Fibroblast of the aortic adventitia (primary cell): ENCODE results near the gene HINFP. TPM values are rescaled to one million over a fixed set of nuclear protein-coding genes. Genes with fewer than 3 reads are reported as not detected.
A peak's percentile ranks its signal among the peaks of the same experiment; 100 is the strongest.

Experiments used
- DNase-seq: peaks from one replicate; pipeline ENCODE4 v3.0.0-alpha.2; 2010; ENCODE audit warnings: low read depth
- H3K4me3 ChIP-seq: 2 replicates; pipeline ENCODE4 v1.5.1; 2011; ENCODE audit warnings: low read depth, mild to moderate bottlenecking, control low read depth, low read length, moderate library complexity
- total RNA-seq: library from RNA; depleted of rRNA; stranded (reverse); fragments of >200 nt; gene quantifications from 2 replicates; pipeline ENCODE4 v1.2.3, GENCODE V29; 2012; ENCODE audit warnings: low replicate concordance
- TF ChIP-seq, protein P1 (sequence below): IDR thresholded peaks from 2 replicates; pipeline ENCODE4 v1.5.1; 2011; ENCODE audit warnings: mild to moderate bottlenecking, low read length, control low read depth, inconsistent platforms; ENCODE audit not compliant: insufficient read depth

The HINFP gene
- total RNA-seq, 1 donor, result 19.1 TPM

- TF ChIP-seq, protein P1, sequence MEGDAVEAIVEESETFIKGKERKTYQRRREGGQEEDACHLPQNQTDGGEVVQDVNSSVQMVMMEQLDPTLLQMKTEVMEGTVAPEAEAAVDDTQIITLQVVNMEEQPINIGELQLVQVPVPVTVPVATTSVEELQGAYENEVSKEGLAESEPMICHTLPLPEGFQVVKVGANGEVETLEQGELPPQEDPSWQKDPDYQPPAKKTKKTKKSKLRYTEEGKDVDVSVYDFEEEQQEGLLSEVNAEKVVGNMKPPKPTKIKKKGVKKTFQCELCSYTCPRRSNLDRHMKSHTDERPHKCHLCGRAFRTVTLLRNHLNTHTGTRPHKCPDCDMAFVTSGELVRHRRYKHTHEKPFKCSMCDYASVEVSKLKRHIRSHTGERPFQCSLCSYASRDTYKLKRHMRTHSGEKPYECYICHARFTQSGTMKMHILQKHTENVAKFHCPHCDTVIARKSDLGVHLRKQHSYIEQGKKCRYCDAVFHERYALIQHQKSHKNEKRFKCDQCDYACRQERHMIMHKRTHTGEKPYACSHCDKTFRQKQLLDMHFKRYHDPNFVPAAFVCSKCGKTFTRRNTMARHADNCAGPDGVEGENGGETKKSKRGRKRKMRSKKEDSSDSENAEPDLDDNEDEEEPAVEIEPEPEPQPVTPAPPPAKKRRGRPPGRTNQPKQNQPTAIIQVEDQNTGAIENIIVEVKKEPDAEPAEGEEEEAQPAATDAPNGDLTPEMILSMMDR, result no peak
- DNase-seq, result peak; percentile 35
- H3K4me3 ChIP-seq, result peak overlapping the region; percentile 84
Observed at GRCh38 chr11:119108146-119108856, 13.1 kb upstream of the HINFP start.

GRCh38 chr11:119108857-119109221 is 12.5 kb upstream of the HINFP start:
- H3K4me3 ChIP-seq, result peak overlapping the region; percentile 84
- DNase-seq, result no peak

DNA sequence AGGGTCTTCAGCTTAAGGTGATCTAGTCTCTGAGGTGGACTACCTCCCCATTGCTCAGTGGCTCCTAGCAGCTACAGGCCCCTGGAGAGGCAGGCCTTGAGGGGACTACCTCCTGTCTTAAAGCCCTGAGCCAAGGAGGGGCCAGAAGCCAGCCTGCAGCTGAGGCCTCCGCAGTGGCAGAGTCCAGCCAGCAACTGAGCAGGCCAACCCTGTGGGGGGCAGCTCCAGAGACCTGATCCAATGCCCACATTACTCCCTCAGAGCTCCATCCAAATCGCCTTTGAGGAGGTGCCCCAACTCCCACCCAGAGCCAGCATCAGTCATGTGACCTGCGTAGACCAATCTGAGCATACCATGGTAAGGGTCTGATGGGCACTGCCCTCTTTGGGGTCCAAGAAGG is 11.5 kb upstream of the HINFP start:
- no peak for DNase-seq
- TF ChIP-seq, protein P1, result no peak
- H3K4me3 ChIP-seq, result no peak overlapping the region

More at GRCh38 chr11:119108857-119109221, 12.5 kb upstream of the HINFP start:
- TF ChIP-seq, protein P1, result no peak

DNA sequence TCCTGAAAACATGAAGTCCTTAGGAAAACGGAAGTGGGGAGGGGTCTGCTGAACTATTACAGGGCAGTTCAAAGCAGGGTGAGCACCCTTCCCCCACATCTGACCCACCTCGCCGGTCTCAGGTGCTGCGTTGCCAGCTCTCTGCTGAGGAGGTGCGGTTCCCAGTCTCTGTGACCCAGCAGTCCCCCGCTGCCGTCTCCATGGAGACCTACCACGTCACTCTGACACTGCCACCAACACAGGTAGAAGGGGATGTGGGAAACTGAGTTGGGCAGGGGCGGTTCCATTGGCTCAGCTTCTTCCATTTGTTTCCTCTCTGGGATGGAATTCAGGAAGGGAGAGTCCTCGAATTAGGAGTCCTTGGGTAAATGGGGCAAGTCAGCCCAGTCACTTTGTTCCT is 10.9 kb upstream of the HINFP start:
- TF ChIP-seq, protein P1, result no peak
- DNase-seq, result no peak

GRCh38 chr11:119111361-119111925 is 9.9 kb upstream of the HINFP start:
- DNase-seq, result no peak
- no peak overlapping the region for H3K4me3 ChIP-seq
- TF ChIP-seq, protein P1, result no peak

More for the DNA sequence above, 10.9 kb upstream of the HINFP start:
- H3K4me3 ChIP-seq, result no peak overlapping the region

GRCh38 chr11:119112314-119113020 is 8.9 kb upstream of the HINFP start:
- TF ChIP-seq, protein P1, result no peak
- H3K4me3 ChIP-seq, result no peak overlapping the region
- no peak for DNase-seq
